Measurements from ENCODE around the gene MFN1.
"Not testable (repeated sequence)": the region's sequence is repeated elsewhere in the genome, so short reads cannot be mapped to it uniquely, and the experiment has no call there.

Gene MFN1

GRCh38 chr3:179347345-179348194 is at the start of gene MFN1:
MFN1 (plus strand) TSS chr3:179347709; CDS start chr3:179348852, 1,143 bp downstream.
- DNase-seq: peak; percentile 89

GRCh38 chr3:179297971-179298725 is 49.4 kb upstream of the MFN1 start:
- DNase-seq: no peak

- no peak for DNase-seq
Measured at GRCh38 chr3:179299316-179299715, 48.2 kb upstream of the MFN1 start.

- no peak for DNase-seq
Measured at GRCh38 chr3:179299999-179300613, 47.4 kb upstream of the MFN1 start.

- DNase-seq: no peak
Measured at GRCh38 chr3:179301645-179302044, 45.9 kb upstream of the MFN1 start.

- no peak for DNase-seq
Measured at GRCh38 chr3:179302111-179302510, 45.4 kb upstream of the MFN1 start.

- DNase-seq: no peak
Measured at GRCh38 chr3:179304605-179305004, 42.9 kb upstream of the MFN1 start.

- DNase-seq: not testable (repeated sequence)
Measured at GRCh38 chr3:179307362-179307761, 40.1 kb upstream of the MFN1 start.

- no peak for DNase-seq
Measured at GRCh38 chr3:179308001-179308400, 39.5 kb upstream of the MFN1 start.

GRCh38 chr3:179309225-179310078 is 38.1 kb upstream of the MFN1 start:
- DNase-seq: no peak

- no peak for DNase-seq
Measured at GRCh38 chr3:179318876-179319275, 28.6 kb upstream of the MFN1 start.

- no peak for DNase-seq
Measured at GRCh38 chr3:179321668-179322285, 25.7 kb upstream of the MFN1 start.

- DNase-seq: no peak
Measured at GRCh38 chr3:179322286-179323196, 25.0 kb upstream of the MFN1 start, which contains the start of gene ZNF639. ZNF639 (plus strand) TSS chr3:179323031; CDS start chr3:179328294, 5,263 bp downstream.

- no peak for DNase-seq
Measured at GRCh38 chr3:179323197-179324110, 24.1 kb upstream of the MFN1 start.

- DNase-seq: no peak
Measured at GRCh38 chr3:179324270-179324754, 23.2 kb upstream of the MFN1 start.

- DNase-seq: no peak
Measured at GRCh38 chr3:179330438-179330837, 17.1 kb upstream of the MFN1 start.

- no peak for DNase-seq
Measured at GRCh38 chr3:179332240-179332639, 15.3 kb upstream of the MFN1 start.

- DNase-seq: no peak
Measured at GRCh38 chr3:179333084-179333483, 14.4 kb upstream of the MFN1 start.

GRCh38 chr3:179336345-179336929 is 11.1 kb upstream of the MFN1 start:
- DNase-seq: no peak

All from NCI-H187 treated with DMSO at 0.1 percent for 48 hours (cell line).